Measurements from ENCODE around the gene MDFIC2.

DNA sequence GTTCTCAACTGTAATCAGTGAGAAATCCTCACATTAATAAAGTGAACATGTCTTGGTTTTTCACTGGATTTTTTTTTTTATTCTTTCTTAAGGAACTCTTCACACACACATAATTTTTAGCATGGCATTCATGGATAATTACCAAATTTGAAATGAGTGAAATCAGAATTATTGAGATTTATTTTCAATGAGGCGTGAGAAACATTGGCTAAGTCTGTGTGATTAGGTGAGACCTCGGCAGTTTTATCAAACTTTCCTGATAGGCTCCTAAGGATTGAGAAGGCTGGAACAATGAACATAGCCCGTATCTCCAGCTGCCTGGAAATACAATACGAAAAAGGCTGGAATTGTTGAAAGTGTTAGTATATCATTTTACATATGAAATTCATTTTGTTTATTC, 35.5 kb downstream of the MDFIC2 start:
- TF ChIP-seq CTCF (conservative IDR thresholded peaks at IDR 0.05; ENCODE audit: low read length) (no peak), EZH2phosphoT487 (IDR thresholded peaks at IDR 0.05; ENCODE audit: borderline replicate concordance, low read depth, low read length) (no peak)

All from OCI-LY7 (cell line).